Caki2 (cell line): ENCODE measurements around the gene CALN1. TPM values are rescaled to one million over a fixed set of nuclear protein-coding genes. Genes with fewer than 3 reads are reported as not detected.
"Not testable (repeated sequence)": the region's sequence is repeated elsewhere in the genome, so short reads cannot be mapped to it uniquely, and the experiment has no call there.

Experiments
- DNase-seq: peaks from one replicate; pipeline ENCODE4 v3.0.0-alpha.2; 2015; ENCODE audit warnings: low read depth
- in situ Hi-C: cut with HindIII; loops from 2 replicates; pipeline ENCODE4 v1.10.0; 2016; ENCODE audit warnings: low sequenced_read_pairs, low pct_unique_long_range_greater_than_20kb, mixed read lengths
- total RNA-seq: library from RNA; depleted of rRNA; stranded (reverse); fragments of >200 nt; shearing (Covaris generic); gene quantifications from 2 replicates; pipeline ENCODE4 v1.2.3, GENCODE V29; 2014; ENCODE audit warnings: low replicate concordance

Gene CALN1
- total RNA-seq, 1 experiment from 2014 or later = not detected

DNA sequence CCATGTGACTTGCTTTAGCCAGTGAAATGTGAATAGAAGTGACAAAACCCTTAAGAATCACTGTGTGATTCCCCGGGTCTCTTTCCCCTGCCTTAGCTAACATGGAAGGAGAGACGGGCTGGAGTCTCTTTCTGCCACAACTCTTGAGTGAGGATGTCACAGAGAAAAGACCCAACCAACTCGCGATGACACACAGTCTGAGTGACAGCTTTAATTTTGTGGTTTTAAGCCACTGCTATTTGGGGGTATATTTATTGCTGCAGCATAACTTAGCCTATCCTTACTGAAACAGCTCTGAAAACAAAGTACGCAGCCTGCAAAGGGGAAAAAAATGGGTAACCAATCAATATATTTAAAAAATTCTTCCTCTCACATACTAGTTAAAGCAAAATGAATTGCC is 319.4 kb downstream of the CALN1 start:
- in situ Hi-C loops = no loop called here
- DNase-seq = no peak

DNA sequence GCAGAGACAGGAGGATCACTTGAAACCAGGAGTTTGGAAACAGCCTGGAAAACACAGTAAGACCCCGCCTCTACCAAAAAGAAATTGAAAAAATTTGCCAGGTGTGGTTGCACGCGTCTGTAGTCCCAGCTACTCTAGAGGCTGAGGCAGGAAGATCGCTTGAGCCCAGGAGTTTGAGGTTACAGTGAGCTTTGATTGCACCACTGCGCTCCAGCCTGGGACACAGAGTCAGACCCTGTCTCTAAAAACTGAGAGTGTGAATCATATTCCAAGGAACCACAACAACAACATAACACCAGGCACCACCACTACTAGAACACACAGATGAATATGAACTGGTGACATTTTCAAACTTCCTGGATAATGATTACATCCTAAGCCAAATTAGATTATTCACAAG is 324.2 kb downstream of the CALN1 start:
- DNase-seq = no peak
- in situ Hi-C loops = no loop called here

DNA sequence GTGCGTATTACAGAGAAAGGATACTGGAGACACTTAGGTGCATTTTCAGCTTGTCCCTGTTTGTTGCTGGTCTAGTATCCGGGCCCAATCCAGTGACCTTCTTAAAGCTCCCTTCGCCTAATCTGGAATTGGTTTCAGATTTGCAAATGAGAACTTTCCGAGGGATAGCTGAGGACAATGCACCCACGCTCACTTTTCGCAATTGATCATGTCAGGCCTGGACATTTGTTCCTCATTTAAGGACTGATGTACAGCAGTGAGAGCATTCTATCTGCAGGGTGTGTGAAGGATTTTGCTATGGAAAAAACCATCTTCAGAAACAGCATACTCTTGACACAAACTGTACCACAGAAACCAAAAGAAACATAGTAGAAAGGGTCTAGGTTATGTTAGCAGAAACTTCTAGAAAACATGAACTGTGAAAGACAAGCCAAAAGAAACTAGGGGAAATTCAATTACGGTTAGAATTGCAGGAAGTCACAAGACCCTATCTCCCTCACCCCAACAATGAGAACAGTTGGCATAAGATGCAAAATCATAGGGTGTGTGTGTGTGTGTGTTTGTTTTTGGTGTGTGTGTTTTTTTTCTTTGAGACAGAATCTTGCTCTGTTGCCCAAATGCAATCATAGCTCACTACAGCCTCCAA is 331.1 kb downstream of the CALN1 start:
- no peak for DNase-seq
- in situ Hi-C loops = no loop called here

DNA sequence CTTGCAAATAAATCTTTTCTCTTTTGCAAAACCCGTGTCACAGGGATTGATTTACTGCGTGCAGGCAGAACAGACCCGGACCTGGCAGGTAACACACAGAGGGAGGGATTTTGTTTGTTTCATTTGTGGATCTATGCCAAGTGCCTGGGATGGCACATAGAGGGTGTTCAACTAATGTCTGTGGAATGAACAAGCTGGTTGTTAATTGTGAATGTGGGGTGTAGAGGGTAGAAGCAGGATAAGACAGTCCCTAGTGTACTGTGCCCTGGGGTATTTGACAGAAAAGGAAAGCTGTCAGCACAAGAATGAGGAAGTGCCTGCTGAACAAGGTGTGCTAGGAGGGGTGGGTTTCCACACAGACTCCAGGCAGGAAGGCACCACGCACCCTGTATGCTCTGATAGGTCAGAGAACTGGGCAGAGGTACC is 331.8 kb downstream of the CALN1 start:
- in situ Hi-C loops = no loop called here
- no peak for DNase-seq

DNA sequence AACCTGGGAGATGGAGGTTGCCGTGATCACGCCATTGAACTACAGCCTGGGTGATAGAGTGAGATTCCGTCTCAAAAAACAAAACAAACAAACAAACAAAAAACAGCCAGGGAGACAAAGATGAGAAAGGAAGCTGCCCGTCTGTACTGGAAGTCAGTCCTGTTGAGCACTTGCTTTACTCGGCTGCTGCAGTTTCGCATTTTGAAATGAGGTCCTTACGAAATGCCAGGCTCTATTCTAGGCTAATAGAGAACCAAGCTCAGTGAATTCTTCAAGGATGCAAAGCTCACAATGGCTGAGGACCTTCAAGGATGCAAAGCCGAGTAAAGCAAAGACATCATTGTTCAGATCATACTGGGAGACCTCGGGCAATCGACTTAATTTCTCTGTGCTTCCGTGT is 333.3 kb downstream of the CALN1 start:
- no peak for DNase-seq
- in situ Hi-C loops = no loop called here

DNA sequence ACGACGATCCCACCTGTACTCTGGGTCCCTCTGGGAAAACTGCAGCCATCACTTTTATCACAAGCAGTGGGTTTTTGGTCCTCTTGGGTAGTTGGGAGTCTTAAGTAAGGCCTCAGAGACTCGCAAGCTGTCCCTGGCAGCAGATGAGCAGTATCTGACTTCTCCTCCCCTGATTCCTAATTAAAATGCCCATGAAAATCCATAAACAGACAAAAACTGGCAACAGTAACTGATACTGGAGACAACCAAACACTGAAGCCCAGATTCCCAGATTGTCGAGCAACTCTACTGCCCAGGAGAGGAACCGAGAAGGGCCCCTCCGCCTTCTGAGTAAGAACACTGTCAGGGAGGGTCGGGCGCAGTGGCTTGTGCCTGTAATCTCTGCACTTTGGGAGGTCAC is 333.8 kb downstream of the CALN1 start:
- in situ Hi-C loops = no loop called here

DNA sequence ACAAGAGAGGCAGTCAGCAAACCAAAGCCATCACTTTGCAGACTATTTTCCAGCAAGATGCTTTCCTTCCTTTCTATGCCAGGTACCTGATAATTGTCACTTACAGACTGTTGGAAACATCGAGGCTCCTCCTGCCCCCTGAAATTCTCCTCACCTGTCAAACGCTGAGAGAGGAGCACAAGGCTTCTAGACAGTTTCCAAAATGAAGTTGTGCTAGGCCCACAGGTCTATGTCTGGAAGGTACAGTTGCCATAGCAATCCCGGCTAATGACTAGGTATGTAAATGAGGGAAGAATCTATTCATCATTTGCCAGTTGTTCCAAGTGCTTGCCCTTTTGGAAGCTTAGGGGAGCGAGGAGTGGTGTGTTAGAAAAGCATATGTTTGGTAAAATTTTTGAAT is 334.4 kb downstream of the CALN1 start:
- in situ Hi-C loops = no loop called here
- no peak for DNase-seq

More for the DNA sequence above, 333.8 kb downstream of the CALN1 start:
- no peak for DNase-seq

DNA sequence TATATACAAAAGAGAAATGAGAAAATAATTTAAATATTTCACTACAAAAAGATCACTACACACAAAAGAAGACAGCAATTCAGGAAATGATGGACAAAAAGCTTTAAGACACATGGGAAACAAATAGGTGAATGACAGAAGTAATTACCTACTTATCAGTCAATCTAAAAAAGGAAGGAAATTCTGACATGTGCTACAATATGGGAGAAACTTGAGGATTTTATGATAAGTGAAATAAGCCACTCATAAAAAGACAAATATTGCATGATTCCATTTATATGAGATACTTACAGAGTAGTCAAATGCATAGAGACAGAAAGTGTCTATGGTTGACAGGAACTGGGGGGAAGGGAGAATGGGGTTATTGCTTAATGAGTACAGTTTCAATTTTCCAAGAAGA is 339.2 kb downstream of the CALN1 start:
- DNase-seq = no peak
- in situ Hi-C loops = no loop called here

DNA sequence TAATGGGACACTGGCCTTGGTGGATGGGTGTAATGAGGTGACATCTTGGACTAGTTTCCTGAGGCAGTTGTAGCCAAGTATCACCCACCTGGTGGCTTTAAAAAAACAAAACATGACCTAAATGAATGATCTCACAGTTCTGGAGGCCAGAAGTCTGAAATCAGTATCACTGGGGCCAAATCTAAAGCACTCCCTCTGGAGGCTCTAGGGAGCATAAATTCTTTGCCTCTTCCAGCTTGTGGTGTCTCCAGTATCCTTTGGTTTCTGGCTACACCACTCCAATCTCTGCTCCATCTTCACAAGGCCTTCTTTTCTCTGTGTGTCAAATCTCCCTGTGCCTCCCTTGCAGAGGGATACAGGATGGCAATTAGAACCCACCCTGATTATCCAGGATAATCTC is 342.9 kb downstream of the CALN1 start:
- in situ Hi-C loops = no loop called here
- no peak for DNase-seq

DNA sequence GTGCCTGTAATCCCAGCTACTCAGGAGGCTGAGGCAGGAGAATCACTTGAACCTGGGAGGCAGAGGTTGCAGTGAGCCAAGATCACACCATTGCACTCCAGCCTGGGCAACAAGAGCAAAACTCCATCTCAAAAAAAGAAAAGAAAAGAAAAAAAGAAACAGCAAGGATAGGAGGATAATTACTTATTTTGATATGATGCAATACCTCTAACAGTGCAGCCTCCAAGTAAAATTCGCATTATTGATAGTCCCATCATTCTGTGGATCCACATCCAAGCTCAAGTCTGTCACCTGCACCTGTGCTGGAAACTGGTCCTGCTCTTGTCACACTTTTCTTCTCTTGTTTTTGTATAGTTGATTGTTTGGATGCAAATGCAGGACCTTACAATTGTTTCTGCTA is 346.4 kb downstream of the CALN1 start:
- DNase-seq, in situ Hi-C loops: not testable (repeated sequence)

DNA sequence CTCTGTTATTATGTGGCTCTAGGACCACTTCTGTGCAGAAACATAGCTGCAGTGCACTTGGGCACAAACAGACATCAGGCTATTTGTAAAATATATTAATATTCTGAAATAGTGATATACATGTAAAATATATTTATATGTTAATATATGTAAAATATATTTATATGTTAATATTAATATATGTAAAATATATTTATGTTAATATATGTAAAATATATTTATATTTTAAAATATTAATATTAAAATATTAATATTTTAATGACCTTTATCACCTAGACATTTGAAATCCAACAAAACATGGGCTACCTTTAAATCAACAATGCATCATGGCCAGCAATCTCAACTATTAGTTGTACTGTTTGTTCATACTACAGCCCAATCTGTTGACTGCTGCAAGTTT is 347.2 kb downstream of the CALN1 start:
- DNase-seq = no peak
- in situ Hi-C loops = no loop called here

DNA sequence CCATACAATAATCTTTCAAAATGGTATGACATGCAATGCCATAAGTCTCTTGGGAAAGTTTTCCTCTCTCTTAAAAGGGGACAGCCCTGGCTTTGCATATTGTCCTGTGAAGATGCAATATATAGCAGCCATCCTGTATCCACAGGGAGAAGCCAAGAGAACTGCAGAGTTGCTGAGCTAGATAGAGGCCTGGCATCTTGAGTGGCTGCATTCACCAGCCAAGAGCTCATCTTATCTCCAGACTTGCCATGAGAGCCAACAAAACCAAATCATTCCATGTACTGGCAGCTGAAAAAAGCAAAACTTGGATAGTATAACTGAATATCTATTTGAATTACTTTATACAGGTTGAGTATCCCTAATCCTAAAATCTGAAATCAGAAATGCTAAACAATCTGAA is 348.8 kb downstream of the CALN1 start:
- DNase-seq = no peak
- in situ Hi-C loops = no loop called here

DNA sequence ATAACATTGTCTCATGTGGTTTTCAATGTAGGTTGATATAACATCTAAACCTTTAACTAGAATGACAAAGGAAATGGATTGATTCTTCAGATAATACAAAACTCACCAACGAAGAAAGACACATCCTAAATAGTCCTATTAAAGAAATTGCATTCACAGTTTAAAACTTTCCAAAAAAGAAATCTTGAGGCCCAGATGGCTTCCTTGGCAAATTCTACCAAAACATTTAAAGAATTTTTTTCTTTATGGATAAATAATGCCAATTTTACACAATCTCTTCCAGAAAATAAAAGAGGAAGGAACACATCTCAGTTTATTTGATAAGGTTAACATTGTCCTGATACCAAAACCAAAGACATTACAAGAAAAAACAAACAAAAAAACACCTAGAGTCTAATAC is 349.5 kb downstream of the CALN1 start:
- in situ Hi-C loops = no loop called here
- DNase-seq = no peak

DNA sequence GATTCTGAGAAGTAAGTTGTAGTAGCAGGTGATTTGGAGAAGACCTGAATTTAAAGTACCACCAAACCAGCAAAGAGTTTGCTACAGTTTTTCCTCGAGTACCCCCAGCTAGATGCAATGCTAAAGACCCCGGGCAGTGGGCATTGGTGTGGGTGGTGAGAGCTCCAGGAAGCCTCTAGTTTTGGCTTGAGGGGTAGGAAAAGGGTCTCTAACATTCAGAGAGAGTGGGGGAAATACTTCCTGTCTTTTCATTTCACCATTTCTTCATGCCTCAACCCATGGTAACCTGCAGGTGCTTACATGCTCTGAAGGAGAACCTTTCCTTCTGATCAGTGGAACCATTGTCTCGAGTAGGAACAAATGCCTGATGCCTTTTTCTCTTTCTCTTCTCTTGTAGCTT is 352.2 kb downstream of the CALN1 start:
- DNase-seq = no peak
- in situ Hi-C loops = no loop called here

DNA sequence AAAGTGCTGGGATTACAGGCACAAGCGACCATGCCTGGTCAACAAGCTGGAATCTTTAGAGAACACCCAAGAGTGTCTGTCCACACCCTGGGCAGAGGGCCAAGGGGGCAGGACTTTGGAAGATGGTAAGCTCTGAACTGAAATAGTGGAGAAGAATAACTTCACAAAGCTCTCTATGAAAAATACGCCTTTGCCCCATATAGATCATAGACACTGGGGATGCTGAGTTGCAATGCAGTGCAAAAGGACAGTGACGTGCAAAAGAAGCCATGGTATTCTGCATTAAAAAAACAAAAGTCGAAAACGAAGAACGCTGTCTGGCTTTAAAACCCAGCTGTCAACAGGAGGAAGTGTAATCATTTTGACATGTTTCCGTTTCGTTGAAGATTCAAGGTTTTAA is 353.6 kb downstream of the CALN1 start:
- no peak for DNase-seq
- in situ Hi-C loops = no loop called here

DNA sequence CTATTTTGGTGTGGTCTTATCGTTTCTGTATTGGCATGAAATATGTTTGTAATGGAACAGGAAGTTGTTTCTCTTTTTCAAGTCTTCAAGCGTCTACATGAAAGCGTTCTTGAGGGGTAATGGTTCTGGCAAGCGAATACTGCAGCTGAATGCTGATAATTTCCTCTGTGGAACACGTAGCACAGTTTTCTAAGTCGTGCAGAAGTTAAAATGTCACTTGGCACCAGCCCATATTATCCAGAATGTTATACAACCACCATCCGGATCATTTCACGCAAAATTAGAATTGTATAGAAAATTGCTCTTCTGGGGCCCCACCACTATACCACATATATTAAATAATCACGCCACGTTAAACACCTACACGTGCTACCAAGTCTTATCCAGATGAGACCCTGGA is 354.3 kb downstream of the CALN1 start:
- no peak for DNase-seq
- in situ Hi-C loops = no loop called here

DNA sequence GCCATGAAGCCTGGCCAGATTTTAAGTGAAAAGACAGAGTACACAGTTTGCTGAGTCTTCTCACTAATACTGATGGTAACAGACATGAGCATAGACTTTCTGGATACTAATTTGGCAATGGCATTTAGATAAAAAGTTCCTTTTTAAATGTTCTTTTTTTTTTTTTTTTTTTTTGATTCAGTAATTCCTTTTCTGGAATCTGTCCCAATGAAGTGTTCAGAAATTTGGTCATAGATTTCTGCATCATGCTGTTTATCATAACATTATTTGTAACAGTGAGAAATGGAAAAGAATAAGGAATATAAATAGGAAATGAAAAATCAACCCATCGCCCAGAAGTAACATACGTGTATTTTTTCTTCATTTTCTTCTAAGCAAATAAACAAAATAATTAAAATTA is 354.9 kb downstream of the CALN1 start:
- in situ Hi-C loops = no loop called here
- no peak for DNase-seq

DNA sequence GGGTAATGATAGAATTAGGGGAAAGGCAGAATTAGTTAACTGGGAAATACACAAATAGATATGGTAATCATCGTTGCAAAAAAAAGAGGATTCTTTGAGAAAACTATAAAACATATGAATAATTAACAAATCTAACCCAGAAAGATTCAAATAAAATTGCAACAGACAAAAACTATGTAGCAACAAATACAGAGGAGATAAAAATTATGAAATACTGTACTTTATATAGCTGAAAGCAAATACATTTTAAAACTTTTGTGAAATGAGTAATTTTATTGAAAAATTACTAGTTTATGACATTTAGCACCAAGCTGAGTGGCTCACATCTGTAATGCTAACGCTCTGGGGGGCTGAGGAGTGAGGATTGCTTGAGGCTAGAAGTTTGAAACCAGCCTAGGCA is 356.7 kb downstream of the CALN1 start:
- DNase-seq = no peak
- in situ Hi-C loops = no loop called here

DNA sequence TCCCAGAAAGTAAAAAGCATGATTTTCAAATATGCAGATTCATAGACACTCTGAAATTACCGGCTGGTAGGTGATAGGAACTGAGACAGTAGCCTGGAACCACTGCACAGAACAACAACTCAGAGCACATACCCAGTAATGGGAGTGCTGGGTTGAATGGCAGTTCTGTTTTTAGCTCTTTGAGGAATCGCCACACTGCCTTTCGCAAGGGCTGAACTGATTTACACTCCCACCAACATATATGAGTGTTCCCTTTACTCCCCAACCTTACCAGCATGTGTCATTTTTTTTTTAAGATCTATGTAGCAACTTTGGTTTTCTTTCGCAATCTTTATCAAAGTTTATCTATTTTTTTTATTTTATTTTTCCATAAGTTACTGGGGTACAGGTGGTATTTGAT is 358.8 kb downstream of the CALN1 start:
- in situ Hi-C loops = no loop called here
- no peak for DNase-seq

DNA sequence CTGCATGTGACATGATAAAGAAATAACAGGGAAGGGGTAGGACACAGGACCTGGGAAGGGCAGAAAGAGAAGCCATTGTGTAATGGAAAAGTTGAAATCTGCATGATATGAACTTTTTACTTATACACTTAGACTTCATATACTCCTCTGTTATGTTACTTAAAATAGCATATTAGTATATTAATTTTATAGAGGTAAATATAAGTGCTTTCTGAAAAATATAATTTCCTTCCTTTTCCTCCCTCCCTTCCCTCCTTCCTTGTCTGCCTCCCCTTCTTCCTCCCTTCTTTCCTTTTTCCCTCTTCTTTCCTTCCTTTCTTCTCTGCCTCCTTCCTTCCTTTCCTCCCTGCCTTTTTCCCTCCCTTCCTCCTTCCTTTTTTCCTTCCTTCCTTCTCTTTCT is 363.7 kb downstream of the CALN1 start:
- in situ Hi-C loops = no loop called here
- no peak for DNase-seq

DNA sequence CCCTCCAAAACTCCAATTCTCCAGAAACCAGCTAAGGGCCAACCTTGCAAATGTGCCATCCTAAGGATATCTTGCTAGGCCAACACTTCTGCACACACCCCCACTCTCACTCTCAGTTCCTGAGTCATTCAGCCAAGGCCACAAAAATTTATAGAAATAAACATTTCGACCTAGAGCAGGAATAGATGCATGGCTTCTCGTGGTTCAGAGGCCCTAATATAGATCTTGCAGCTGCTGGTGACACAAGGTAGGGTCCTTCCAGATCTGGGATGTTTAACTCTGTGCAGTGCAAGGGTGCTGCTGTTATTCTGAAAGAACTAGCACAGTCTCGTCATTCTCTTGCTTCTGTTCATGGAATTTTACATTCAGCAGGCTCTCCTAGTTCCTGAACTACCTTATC is 369.3 kb downstream of the CALN1 start:
- no peak for DNase-seq
- in situ Hi-C loops = no loop called here
